Liver (tissue), 3 donors: ENCODE data around the gene NOS1AP.

Experiments
- CTCF ChIP-seq: fragments of 150-350 bp; IDR thresholded peaks from 2 replicates; pipeline ENCODE4 v1.5.1; 2017; ENCODE audit warnings: improper control_type of control experiment, low read depth, low read length; ENCODE audit not compliant: missing input control
- EGR1 ChIP-seq, 2 donors: IDR thresholded peaks; 2 replicates each; pipeline ENCODE4 v1.6.1; 2016 to 2018; ENCODE audit warnings: antibody characterized with exemption in 2 of 2, low read depth in 2 of 2
- FOXA1 ChIP-seq: IDR thresholded peaks from 2 replicates; pipeline ENCODE4 v1.6.1; 2016; ENCODE audit warnings: antibody characterized with exemption
- FOXA2 ChIP-seq: IDR thresholded peaks from 2 replicates; pipeline ENCODE4 v1.6.1; 2016; ENCODE audit warnings: antibody characterized with exemption
- GABPA ChIP-seq, 2 donors: IDR thresholded peaks in 1 of 2; conservative IDR thresholded peaks in 1 of 2; 2 replicates each; pipeline ENCODE4 v1.6.1; 2016; ENCODE audit warnings: antibody characterized with exemption in 2 of 2, mild to moderate bottlenecking in 1 of 2, moderate library complexity in 1 of 2
- HNF4G ChIP-seq: IDR thresholded peaks from 2 replicates; pipeline ENCODE4 v1.6.1; 2016; ENCODE audit warnings: antibody characterized with exemption
- MAX ChIP-seq: IDR thresholded peaks from 2 replicates; pipeline ENCODE4 v1.6.1; 2016; ENCODE audit warnings: antibody characterized with exemption
- NR2F2 ChIP-seq: IDR thresholded peaks from 2 replicates; pipeline ENCODE4 v1.6.1; 2016; ENCODE audit warnings: antibody characterized with exemption
- RAD21 ChIP-seq, 2 donors: IDR thresholded peaks; 2 replicates each; pipeline ENCODE4 v1.6.1; 2016; ENCODE audit warnings: antibody characterized with exemption in 2 of 2, mild to moderate bottlenecking in 2 of 2
- REST ChIP-seq: IDR thresholded peaks from 2 replicates; pipeline ENCODE4 v1.6.1; 2016; ENCODE audit warnings: antibody characterized with exemption, mild to moderate bottlenecking
- SP1 ChIP-seq: IDR thresholded peaks from 2 replicates; pipeline ENCODE4 v1.6.1; 2018; ENCODE audit warnings: antibody characterized with exemption, mild to moderate bottlenecking
- TAF1 ChIP-seq: conservative IDR thresholded peaks from 2 replicates; pipeline ENCODE4 v1.6.1; 2016; ENCODE audit warnings: antibody characterized with exemption, mild to moderate bottlenecking
- TF ChIP-seq, protein P1 (sequence below): IDR thresholded peaks from 2 replicates; pipeline ENCODE4 v1.6.1; 2016; ENCODE audit warnings: antibody characterized with exemption
- donor health status: healthy.
- donor health status: healthy.

GRCh38 chr1:162022626-162023025, 46.9 kb upstream of the NOS1AP start:
- no peak for TF ChIP-seq CTCF
- TF ChIP-seq FOXA1 = no peak
- no peak for TF ChIP-seq FOXA2
- TF ChIP-seq REST = no peak
- no peak for TF ChIP-seq SP1
- TF ChIP-seq MAX = no peak
- TF ChIP-seq TAF1 = no peak
- TF ChIP-seq HNF4G = no peak
- TF ChIP-seq, protein P1, sequence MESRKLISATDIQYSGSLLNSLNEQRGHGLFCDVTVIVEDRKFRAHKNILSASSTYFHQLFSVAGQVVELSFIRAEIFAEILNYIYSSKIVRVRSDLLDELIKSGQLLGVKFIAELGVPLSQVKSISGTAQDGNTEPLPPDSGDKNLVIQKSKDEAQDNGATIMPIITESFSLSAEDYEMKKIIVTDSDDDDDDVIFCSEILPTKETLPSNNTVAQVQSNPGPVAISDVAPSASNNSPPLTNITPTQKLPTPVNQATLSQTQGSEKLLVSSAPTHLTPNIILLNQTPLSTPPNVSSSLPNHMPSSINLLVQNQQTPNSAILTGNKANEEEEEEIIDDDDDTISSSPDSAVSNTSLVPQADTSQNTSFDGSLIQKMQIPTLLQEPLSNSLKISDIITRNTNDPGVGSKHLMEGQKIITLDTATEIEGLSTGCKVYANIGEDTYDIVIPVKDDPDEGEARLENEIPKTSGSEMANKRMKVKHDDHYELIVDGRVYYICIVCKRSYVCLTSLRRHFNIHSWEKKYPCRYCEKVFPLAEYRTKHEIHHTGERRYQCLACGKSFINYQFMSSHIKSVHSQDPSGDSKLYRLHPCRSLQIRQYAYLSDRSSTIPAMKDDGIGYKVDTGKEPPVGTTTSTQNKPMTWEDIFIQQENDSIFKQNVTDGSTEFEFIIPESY = no peak
- no peak for TF ChIP-seq EGR1 (IDR thresholded peaks at IDR 0.05; ENCODE audit: low read depth in 2 of 2)
- TF ChIP-seq GABPA (IDR thresholded peaks at IDR 0.05 in 1 of 2, conservative IDR thresholded peaks at IDR 0.05 in 1 of 2) = no peak
- TF ChIP-seq NR2F2 = no peak
- TF ChIP-seq RAD21 (IDR thresholded peaks at IDR 0.05) = no peak
